22Rv1 (cell line): ENCODE results near the gene POFUT1.

ENCODE experiments used
- CTCF ChIP-seq: fragments of 450-650 bp; IDR thresholded peaks from 2 replicates; pipeline ENCODE4 v1.5.1; 2017; ENCODE audit warnings: mild to moderate bottlenecking
- ZFX ChIP-seq: fragments of 450-650 bp; IDR thresholded peaks from 2 replicates; pipeline ENCODE4 v1.6.1; 2017; ENCODE audit warnings: antibody characterized with exemption, borderline replicate concordance

GRCh38 chr20:32206760-32207625 lies 687 bp upstream of the POFUT1 start:
- TF ChIP-seq CTCF = no peak
- no peak for TF ChIP-seq ZFX
